A549 (cell line): ENCODE measurements around the gene ARHGAP10. TPM values are rescaled to one million over a fixed set of nuclear protein-coding genes. Genes with fewer than 3 reads are reported as not detected.

Experiments used
- ATAC-seq, 2 experiments: fragments of 200-7000 bp in 1 of 2; fragments of >200 bp in 1 of 2; cut with Nextera tagmentation in 1 of 2; cut with Tn5 transposase in 1 of 2; 3 replicates each; pipeline versions ENCODE4 v1.8.0 to v1.9.1; 2018 to 2020; ENCODE audit warnings: mild to moderate bottlenecking in 1 of 2, moderate library complexity in 1 of 2
- CTCF ChIA-PET: fragments of 300-600 bp; sonication (Branson Sonifier 250); formaldehyde crosslinking; extraction: SDS; loops from one replicate; lab custom pipeline; 2021; ENCODE audit warnings: antibody characterized with exemption, inconsistent platforms; lab: Yijun Ruan, JAX
- POLR2A ChIA-PET: fragments of 350-600 bp; formaldehyde crosslinking; extraction: SDS; loops from one replicate; lab custom pipeline; 2021; ENCODE audit warnings: antibody characterized with exemption, inconsistent platforms; lab: Yijun Ruan, JAX
- DNase-seq, 2 experiments: peaks; one replicate each; pipeline versions ENCODE4 v3.0.0 to v3.0.0-alpha.2; 2011 to 2016; ENCODE audit warnings: low read depth in 1 of 2, low spot score in 1 of 2
- FAIRE-seq: peaks from 2 replicates; lab custom pipeline; 2011; peaks lifted over from hg19 to GRCh38; lab: Jason Lieb, UNC
- H3K27ac ChIP-seq, 2 experiments: fragments of >200 bp; sonication (Bioruptor Twin); formaldehyde crosslinking; 3 replicates each; pipeline ENCODE4 v1.5.1; 2016 to 2017
- H3K4me1 ChIP-seq: fragments of >200 bp; sonication (Bioruptor Twin); formaldehyde crosslinking; 3 replicates; pipeline ENCODE4 v1.6.1; 2016
- H3K4me2 ChIP-seq: fragments of >200 bp; sonication (Bioruptor Twin); formaldehyde crosslinking; 3 replicates; pipeline ENCODE4 v1.6.1; 2016
- H3K4me3 ChIP-seq: fragments of >200 bp; sonication (Bioruptor Twin); formaldehyde crosslinking; 3 replicates; pipeline ENCODE4 v1.5.1; 2016
- H3K9me3 ChIP-seq: fragments of >200 bp; sonication (Bioruptor Twin); formaldehyde crosslinking; 3 replicates; pipeline ENCODE4 v1.6.1; 2016
- ATOH8 ChIP-seq: fragments of 250-450 bp; sonication (Bioruptor Pico); IDR thresholded peaks from 2 replicates; pipeline ENCODE4 v1.5.0; 2020; ENCODE audit warnings: low read depth, mild to moderate bottlenecking, moderate library complexity
- CBX8 ChIP-seq: fragments of 200-600 bp; sonication (generic); IDR thresholded peaks from 2 replicates; pipeline ENCODE4 v1.6.1; 2016
- CHD4 ChIP-seq: fragments of 200-600 bp; sonication (generic); IDR thresholded peaks from 2 replicates; pipeline ENCODE4 v1.6.1; 2016; ENCODE audit warnings: antibody characterized with exemption, mild to moderate bottlenecking, borderline replicate concordance
- EHF ChIP-seq: fragments of 250-450 bp; sonication (Bioruptor Pico); IDR thresholded peaks from 2 replicates; pipeline ENCODE4 v1.5.0; 2020; ENCODE audit warnings: mild to moderate bottlenecking
- ELK1 ChIP-seq: fragments of 150-350 bp; IDR thresholded peaks from 2 replicates; pipeline ENCODE4 v1.6.1; 2014; ENCODE audit warnings: low read depth, mild to moderate bottlenecking, low read length
- ESRRA ChIP-seq: fragments of 150-350 bp; IDR thresholded peaks from 2 replicates; pipeline ENCODE4 v1.6.1; 2014; ENCODE audit warnings: mild to moderate bottlenecking, low read length, borderline replicate concordance
- FOSB ChIP-seq: fragments of 250-450 bp; sonication (Bioruptor Pico); IDR thresholded peaks from 2 replicates; pipeline ENCODE4 v1.5.0; 2020; ENCODE audit warnings: mild to moderate bottlenecking, moderate library complexity
- HES2 ChIP-seq: fragments of >200 bp; sonication (Bioruptor Twin); formaldehyde crosslinking; IDR thresholded peaks from 2 replicates; pipeline ENCODE4 v1.6.1; 2016
- HMGXB4 ChIP-seq: fragments of 250-450 bp; sonication (Bioruptor Pico); IDR thresholded peaks from 2 replicates; pipeline ENCODE4 v1.5.0; 2021; ENCODE audit warnings: mild to moderate bottlenecking, moderate library complexity, borderline replicate concordance
- HOXB13 ChIP-seq: fragments of 250-450 bp; sonication (Bioruptor Pico); IDR thresholded peaks from 2 replicates; pipeline ENCODE4 v1.5.0; 2020; ENCODE audit warnings: low read depth, mild to moderate bottlenecking, moderate library complexity
- MAX ChIP-seq: IDR thresholded peaks from 2 replicates; pipeline ENCODE4 v1.6.1; 2012
- MAZ ChIP-seq: fragments of 150-350 bp; IDR thresholded peaks from 2 replicates; pipeline ENCODE4 v1.6.1; 2014; ENCODE audit warnings: antibody characterized with exemption, low read depth, low read length, borderline replicate concordance
- NFE2L2 ChIP-seq: fragments of 150-350 bp; conservative IDR thresholded peaks from 2 replicates; pipeline ENCODE4 v1.6.1; 2014; ENCODE audit warnings: low read length
- NPAS2 ChIP-seq: fragments of 250-450 bp; sonication (Bioruptor Pico); IDR thresholded peaks from 2 replicates; pipeline ENCODE4 v1.8.0; 2022; ENCODE audit warnings: mild to moderate bottlenecking, moderate library complexity, borderline replicate concordance
- POLR2A ChIP-seq: IDR thresholded peaks from 2 replicates; pipeline ENCODE4 v1.6.1; 2012; ENCODE audit warnings: mild to moderate bottlenecking, low read length
- SREBF2 ChIP-seq: fragments of 450-650 bp; IDR thresholded peaks from 2 replicates; pipeline ENCODE4 v1.6.1; 2014; ENCODE audit warnings: mild to moderate bottlenecking, moderate library complexity
- TFCP2L1 ChIP-seq: fragments of 250-450 bp; sonication (Bioruptor Pico); IDR thresholded peaks from 2 replicates; pipeline ENCODE4 v1.5.0; 2021; ENCODE audit warnings: mild to moderate bottlenecking
- TP53 ChIP-seq: fragments of 250-450 bp; sonication (Bioruptor Pico); IDR thresholded peaks from 2 replicates; pipeline ENCODE4 v1.5.0; 2021; ENCODE audit warnings: mild to moderate bottlenecking, moderate library complexity
- USF2 ChIP-seq: fragments of 450-650 bp; IDR thresholded peaks from 2 replicates; pipeline ENCODE4 v1.6.1; 2014; ENCODE audit warnings: antibody characterized with exemption
- ZNF302 ChIP-seq: fragments of 250-450 bp; sonication (Bioruptor Pico); IDR thresholded peaks from 2 replicates; pipeline ENCODE4 v1.9.0; 2021; ENCODE audit warnings: inconsistent platforms, mild to moderate bottlenecking, moderate library complexity
- ZSCAN20 ChIP-seq: fragments of 250-450 bp; sonication (Bioruptor Pico); IDR thresholded peaks from 2 replicates; pipeline ENCODE4 v1.8.0; 2022; ENCODE audit warnings: mild to moderate bottlenecking, moderate library complexity
- WGBS: methylation state at CpG from one replicate; pipeline ENCODE4 v1.1.6; 2017; ENCODE audit errors: missing lambda C conversion rate; 5-methylcytosine and 5-hydroxymethylcytosine counted together
- polyA plus RNA-seq, 4 experiments: library from polyadenylated mRNA; depleted of rRNA in 3 of 4; stranded (reverse); fragments of >200 nt; fragmentation: RNase III in 1 of 4; extraction: RNeasy Plus Mini Kit Qiagen cat#74134 plus additional on column Dnase treatment in 1 of 4; gene quantifications; 2 replicates in 3 of 4; 3 replicates in 1 of 4; pipeline ENCODE4 v1.2.3, GENCODE V29; 2011 to 2017

The ARHGAP10 gene
- polyA plus RNA-seq, 2 of the 4 experiments (the other 2 are of a cell fraction): 7.0 to 7.2 TPM

- TF ChIP-seq ESRRA (no peak), HES2 (no peak), POLR2A (no peak), SREBF2 (no peak), TP53 (CRISPR knock-in tag) (no peak), CBX8 (no peak), NFE2L2 (no peak), ATOH8 (CRISPR knock-in tag) (no peak), ZNF302 (no peak), NPAS2 (CRISPR knock-in tag) (no peak), MAX (no peak)
- H3K9me3 ChIP-seq: no peaks in the 10 kb centered on the region
- no peak for DNase-seq
- FAIRE-seq: no peak
- WGBS: 76% methylated on average over 5 of the region's 5 CpGs
- H3K4me3 ChIP-seq: no peak overlapping the region
- H3K4me2 ChIP-seq: no peak overlapping the region
- no peak overlapping the region for H3K27ac ChIP-seq
- POLR2A ChIA-PET: no interaction called here
- peak in 1 of 2 experiments; percentile 38; a peak in 2 of 6 replicates for ATAC-seq
- peaks cover 5% of the 10 kb centered on the region for H3K4me1 ChIP-seq
- CTCF ChIA-PET: interaction anchor here (0.9 to 1.3 kb wide), 2 partner anchors 10 to 40 kb away, joined by 3 read pairs; no protein-coding TSS in a partner anchor
Measured at GRCh38 chr4:147747787-147748454, 16.0 kb downstream of the ARHGAP10 start.

- H3K4me1 ChIP-seq: peaks cover 24% of the 10 kb centered on the region
- CTCF ChIA-PET: no interaction called here
- no peak overlapping the region for H3K27ac ChIP-seq
- TF ChIP-seq TFCP2L1 (no peak), FOSB (no peak), NFE2L2 (no peak), ELK1 (no peak), ZSCAN20 (no peak), USF2 (no peak), ATOH8 (CRISPR knock-in tag) (no peak), MAZ (no peak), SREBF2 (no peak), CHD4 (no peak), EHF (no peak), HOXB13 (CRISPR knock-in tag) (no peak), HMGXB4 (no peak)
- H3K9me3 ChIP-seq: no peaks in the 10 kb centered on the region
- no peak for FAIRE-seq
- 55% methylated on average over 3 of the region's 3 CpGs for WGBS
- no peak overlapping the region for H3K4me3 ChIP-seq
- DNase-seq: no peak
- H3K4me2 ChIP-seq: no peak overlapping the region
- ATAC-seq: no peak
- POLR2A ChIA-PET: no interaction called here
Measured at GRCh38 chr4:147749811-147750321, 18.0 kb downstream of the ARHGAP10 start.
